ENCODE measurements around the gene PPT2.
A peak's percentile ranks its signal among the peaks of the same experiment; 100 is the strongest.

PPT2 gene

GRCh38 chr6:32156891-32157290 lies 3.0 kb downstream of the PPT2 start:
- Mint-ChIP-seq H3K4me1 (peaks cover 37% of the 10 kb centered on the region), H3K36me3 (peaks cover 39% of the 10 kb centered on the region), H3K9me3 (no peaks in the 10 kb centered on the region), H3K27ac (no peak overlapping the region), H3K4me3 (no peak overlapping the region)
- DNase-seq (ENCODE audit: low spot score in 2 of 2) (no peak), ATAC-seq (no peak)

GRCh38 chr6:32158052-32158451 lies 4.1 kb downstream of the PPT2 start:
- no peak for ATAC-seq
- H3K27ac Mint-ChIP-seq, result no peak overlapping the region

GRCh38 chr6:32163559-32164258 lies 9.8 kb downstream of the PPT2 start:
- no peak overlapping the region for H3K27ac Mint-ChIP-seq
- no peaks in the 10 kb centered on the region for H3K9me3 Mint-ChIP-seq
- H3K4me1 Mint-ChIP-seq, result peaks cover 8% of the 10 kb centered on the region
- H3K36me3 Mint-ChIP-seq, result peaks cover 54% of the 10 kb centered on the region
- no peak for DNase-seq (ENCODE audit: low spot score in 2 of 2)
- no peak overlapping the region for H3K4me3 Mint-ChIP-seq
- ATAC-seq, result no peak

More at GRCh38 chr6:32158052-32158451, 4.1 kb downstream of the PPT2 start:
- Mint-ChIP-seq H3K36me3 (peaks cover 49% of the 10 kb centered on the region), H3K4me3 (no peak overlapping the region), H3K9me3 (no peaks in the 10 kb centered on the region), H3K4me1 (peaks cover 28% of the 10 kb centered on the region)
- DNase-seq (ENCODE audit: low spot score in 2 of 2), result no peak

- no peak for ATAC-seq
- peaks cover 13% of the 10 kb centered on the region for H3K4me1 Mint-ChIP-seq
- no peaks in the 10 kb centered on the region for H3K9me3 Mint-ChIP-seq
- H3K36me3 Mint-ChIP-seq, result peaks cover 54% of the 10 kb centered on the region
- no peak within 1 kb of the TSS for H3K4me3 Mint-ChIP-seq
- no peak for DNase-seq (ENCODE audit: low spot score in 2 of 2)
- no peak within 1 kb of the TSS for H3K27ac Mint-ChIP-seq
These were observed 10.4 kb downstream of the PPT2 start, which contains the start of gene EGFL8 for GRCh38 chr6:32164295-32164694. EGFL8 (plus strand) TSS chr6:32164595; CDS start chr6:32166166, 1,571 bp downstream.

- no peak for ATAC-seq
- Mint-ChIP-seq H3K9me3 (no peaks in the 10 kb centered on the region), H3K36me3 (peaks cover 64% of the 10 kb centered on the region), H3K4me1 (peaks cover 34% of the 10 kb centered on the region), H3K4me3 (no peak overlapping the region), H3K27ac (no peak overlapping the region)
- DNase-seq (ENCODE audit: low spot score in 2 of 2), result no peak
These were observed 12.6 kb downstream of the PPT2 start for GRCh38 chr6:32166411-32167061.

GRCh38 chr6:32167154-32167760 lies 13.3 kb downstream of the PPT2 start:
- H3K36me3 Mint-ChIP-seq, result peaks cover 61% of the 10 kb centered on the region
- no peaks in the 10 kb centered on the region for H3K9me3 Mint-ChIP-seq
- no peak overlapping the region for H3K4me3 Mint-ChIP-seq
- DNase-seq (ENCODE audit: low spot score in 2 of 2), result no peak
- H3K27ac Mint-ChIP-seq, result peak overlapping the region; percentile 78
- ATAC-seq, result no peak
- H3K4me1 Mint-ChIP-seq, result peaks cover 34% of the 10 kb centered on the region

GRCh38 chr6:32167761-32168262 lies 13.9 kb downstream of the PPT2 start:
- peak overlapping the region; percentile 78 for H3K27ac Mint-ChIP-seq
- no peak for ATAC-seq
- H3K36me3 Mint-ChIP-seq, result peaks cover 57% of the 10 kb centered on the region
- H3K4me1 Mint-ChIP-seq, result peaks cover 38% of the 10 kb centered on the region
- no peak overlapping the region for H3K4me3 Mint-ChIP-seq
- no peaks in the 10 kb centered on the region for H3K9me3 Mint-ChIP-seq
- DNase-seq (ENCODE audit: low spot score in 2 of 2), result no peak

GRCh38 chr6:32168350-32168749 lies 14.4 kb downstream of the PPT2 start:
- DNase-seq (ENCODE audit: low spot score in 2 of 2) (no peak), ATAC-seq (no peak)
- H3K4me3 Mint-ChIP-seq, result no peak overlapping the region
- peak overlapping the region; percentile 78 for H3K27ac Mint-ChIP-seq
- H3K4me1 Mint-ChIP-seq, result peaks cover 43% of the 10 kb centered on the region
- peaks cover 52% of the 10 kb centered on the region for H3K36me3 Mint-ChIP-seq
- no peaks in the 10 kb centered on the region for H3K9me3 Mint-ChIP-seq

- peaks cover 50% of the 10 kb centered on the region for H3K36me3 Mint-ChIP-seq
- ATAC-seq, result no peak
- no peak for DNase-seq (ENCODE audit: low spot score in 2 of 2)
- H3K4me3 Mint-ChIP-seq, result no peak overlapping the region
- peaks cover 49% of the 10 kb centered on the region for H3K4me1 Mint-ChIP-seq
- peak overlapping the region; percentile 78 for H3K27ac Mint-ChIP-seq
- no peaks in the 10 kb centered on the region for H3K9me3 Mint-ChIP-seq
These were observed 15.1 kb downstream of the PPT2 start for GRCh38 chr6:32168807-32169591.

GRCh38 chr6:32170294-32170693 lies 16.4 kb downstream of the PPT2 start:
- no peak overlapping the region for H3K4me3 Mint-ChIP-seq
- no peaks in the 10 kb centered on the region for H3K9me3 Mint-ChIP-seq
- peaks cover 54% of the 10 kb centered on the region for H3K4me1 Mint-ChIP-seq
- DNase-seq (ENCODE audit: low spot score in 2 of 2) (no peak), ATAC-seq (peak; percentile 27)
- peak overlapping the region; percentile 78 for H3K27ac Mint-ChIP-seq
- H3K36me3 Mint-ChIP-seq, result peaks cover 50% of the 10 kb centered on the region

- H3K4me3 Mint-ChIP-seq, result no peak overlapping the region
- ATAC-seq (no peak), DNase-seq (ENCODE audit: low spot score in 2 of 2) (no peak)
- peaks cover 58% of the 10 kb centered on the region for H3K4me1 Mint-ChIP-seq
- no peak overlapping the region for H3K27ac Mint-ChIP-seq
- peaks cover 42% of the 10 kb centered on the region for H3K36me3 Mint-ChIP-seq
- H3K9me3 Mint-ChIP-seq, result no peaks in the 10 kb centered on the region
These were observed 17.3 kb downstream of the PPT2 start for GRCh38 chr6:32171234-32171633.

- Mint-ChIP-seq H3K36me3 (peaks cover 34% of the 10 kb centered on the region), H3K27ac (no peak overlapping the region), H3K9me3 (no peaks in the 10 kb centered on the region), H3K4me3 (no peak overlapping the region), H3K4me1 (peaks cover 67% of the 10 kb centered on the region)
- ATAC-seq, result no peak
- no peak for DNase-seq (ENCODE audit: low spot score in 2 of 2)
These were observed 19.2 kb downstream of the PPT2 start for GRCh38 chr6:32173051-32173727.

GRCh38 chr6:32174416-32174815 lies 20.5 kb downstream of the PPT2 start:
- Mint-ChIP-seq H3K4me1 (peaks cover 69% of the 10 kb centered on the region), H3K27ac (no peak overlapping the region), H3K4me3 (peak overlapping the region; percentile 83), H3K36me3 (peaks cover 34% of the 10 kb centered on the region), H3K9me3 (no peaks in the 10 kb centered on the region)
- DNase-seq (ENCODE audit: low spot score in 2 of 2), result no peak
- ATAC-seq, result no peak

GRCh38 chr6:32175322-32175710 lies 21.4 kb downstream of the PPT2 start:
- H3K9me3 Mint-ChIP-seq, result no peaks in the 10 kb centered on the region
- peak overlapping the region; percentile 91 for H3K27ac Mint-ChIP-seq
- peak overlapping the region; percentile 83 for H3K4me3 Mint-ChIP-seq
- peaks cover 68% of the 10 kb centered on the region for H3K4me1 Mint-ChIP-seq
- no peak for ATAC-seq
- peaks cover 35% of the 10 kb centered on the region for H3K36me3 Mint-ChIP-seq
- no peak for DNase-seq (ENCODE audit: low spot score in 2 of 2)
